CD4-positive, alpha-beta T cell treated with Interleukin-15 for 4 hours (primary cell): ENCODE measurements around the gene CACUL1.

ENCODE experiments used
- DNase-seq: peaks from one replicate; pipeline ENCODE4 v3.0.0-alpha.2; 2020; ENCODE audit warnings: low spot score

The CACUL1 gene

DNA sequence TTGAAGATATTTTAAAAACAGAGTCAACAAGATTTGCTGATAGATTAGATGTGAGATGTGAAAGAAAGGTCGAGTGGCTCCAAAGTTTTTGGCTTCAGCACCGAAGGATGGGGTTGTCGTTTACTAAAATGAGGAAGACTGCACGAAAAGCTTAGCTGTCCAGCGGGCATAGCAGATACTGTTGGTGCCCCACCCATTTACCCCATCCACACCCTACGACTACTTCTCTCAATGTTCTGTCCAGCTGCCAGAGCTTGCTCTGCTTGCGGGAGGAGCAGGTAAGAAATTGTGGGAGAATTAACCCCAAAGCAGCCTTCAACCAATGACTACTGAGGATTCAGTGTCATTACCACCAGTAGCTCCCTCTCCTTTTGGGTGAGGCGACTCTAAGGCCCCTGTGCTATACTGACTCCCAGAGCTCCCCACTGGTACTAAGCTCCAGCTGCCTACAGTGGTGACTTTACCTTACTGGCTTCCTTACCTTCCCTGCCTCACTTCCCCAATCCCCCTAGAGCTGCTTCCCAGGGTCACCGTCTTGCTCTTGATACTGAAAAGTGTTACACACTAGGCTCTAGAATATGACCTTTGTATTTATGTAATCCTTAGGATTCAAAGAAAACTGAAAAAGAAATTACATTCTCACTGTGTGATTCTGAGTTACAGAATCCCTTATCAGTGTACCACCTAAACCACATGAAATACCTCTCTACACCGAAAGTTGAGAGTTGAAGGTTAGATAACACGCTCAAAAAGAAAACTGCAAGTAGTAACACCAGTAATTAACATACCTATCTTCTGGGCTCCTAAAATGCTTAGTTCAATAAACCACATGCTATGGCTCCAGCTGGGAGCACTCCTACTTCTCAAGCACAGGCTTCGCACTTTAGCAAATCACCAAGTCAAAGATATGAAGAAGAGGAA, 22.3 kb downstream of the CACUL1 start:
- peak; percentile 22 for DNase-seq

DNA sequence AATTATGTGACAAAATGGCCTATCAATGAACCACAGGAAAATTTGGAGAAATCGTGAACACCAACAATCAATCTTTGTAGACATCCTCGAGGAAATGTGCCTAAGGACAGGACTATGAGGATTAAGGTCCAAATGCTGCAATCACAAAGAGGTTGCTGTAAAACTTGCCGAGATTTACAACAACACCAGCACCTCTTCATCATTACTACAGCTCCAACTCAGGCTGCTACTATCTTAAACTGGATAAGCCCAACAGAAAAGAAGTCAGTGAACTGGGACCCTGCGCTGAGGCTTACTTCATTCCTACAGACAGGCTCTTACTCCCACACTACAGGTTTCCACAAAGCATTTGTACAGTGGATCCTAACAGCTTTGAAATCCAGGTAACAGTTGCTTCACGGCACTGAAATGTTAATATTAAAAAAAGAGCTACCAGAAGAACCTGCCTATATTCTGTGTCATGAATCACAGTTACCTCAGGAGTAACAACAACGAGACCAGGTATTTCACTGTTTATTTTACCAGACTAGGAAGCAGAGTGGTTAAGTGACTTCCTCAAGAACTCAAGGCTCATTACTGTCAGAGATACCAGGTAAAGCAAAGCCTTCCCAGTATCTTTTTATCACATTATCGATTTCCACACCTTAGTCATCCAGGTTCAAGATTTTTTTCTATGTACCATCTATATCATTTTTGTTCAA, 23.9 kb downstream of the CACUL1 start:
- peak; percentile 29 for DNase-seq

DNA sequence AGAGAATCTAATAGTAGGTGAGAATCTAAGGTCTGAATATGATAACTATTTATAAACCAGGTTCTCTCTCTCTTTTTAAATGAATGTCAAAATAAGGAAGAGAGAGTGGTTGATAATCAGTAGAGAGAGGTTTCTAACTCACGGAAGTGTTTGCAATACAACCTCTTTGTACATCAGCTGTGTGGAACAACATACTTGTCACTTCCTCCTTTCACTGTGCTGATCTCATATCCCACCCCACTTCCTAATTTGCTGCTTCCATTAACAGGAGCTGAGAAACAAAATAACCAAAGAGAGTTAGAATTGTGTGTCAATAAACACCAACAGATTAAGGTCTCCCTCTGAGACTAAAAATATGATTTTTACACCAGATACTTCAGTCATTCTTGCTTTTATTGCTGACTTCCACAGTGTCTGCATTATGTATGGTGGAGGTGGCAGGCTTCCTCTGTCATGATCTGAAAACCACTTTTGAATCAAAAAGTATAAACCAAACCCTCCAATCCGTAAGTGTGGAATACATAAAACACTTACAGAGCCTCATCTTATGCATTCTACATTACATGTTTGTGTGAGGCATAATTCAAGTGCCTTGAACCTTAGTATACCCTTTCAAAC, 25.0 kb downstream of the CACUL1 start:
- peak; percentile 25 for DNase-seq

DNA sequence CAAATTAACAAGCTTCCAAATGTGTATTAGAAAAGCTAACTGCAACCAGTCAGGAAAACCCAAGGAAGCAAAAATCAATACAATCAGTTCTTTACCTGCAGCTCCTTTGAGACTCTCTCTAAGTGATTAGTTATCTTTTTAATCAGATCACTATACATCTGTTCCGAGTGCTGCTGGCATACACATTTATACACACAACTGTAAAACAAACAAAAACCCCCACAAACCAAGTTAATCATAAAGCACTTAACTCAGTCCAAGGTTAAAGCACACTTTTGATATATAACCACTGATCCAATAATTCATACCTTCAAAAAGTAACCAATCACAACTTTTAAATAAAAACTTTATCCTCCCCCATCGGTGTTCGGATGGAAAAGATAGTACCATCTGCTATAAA, 25.6 kb downstream of the CACUL1 start:
- DNase-seq = no peak

DNA sequence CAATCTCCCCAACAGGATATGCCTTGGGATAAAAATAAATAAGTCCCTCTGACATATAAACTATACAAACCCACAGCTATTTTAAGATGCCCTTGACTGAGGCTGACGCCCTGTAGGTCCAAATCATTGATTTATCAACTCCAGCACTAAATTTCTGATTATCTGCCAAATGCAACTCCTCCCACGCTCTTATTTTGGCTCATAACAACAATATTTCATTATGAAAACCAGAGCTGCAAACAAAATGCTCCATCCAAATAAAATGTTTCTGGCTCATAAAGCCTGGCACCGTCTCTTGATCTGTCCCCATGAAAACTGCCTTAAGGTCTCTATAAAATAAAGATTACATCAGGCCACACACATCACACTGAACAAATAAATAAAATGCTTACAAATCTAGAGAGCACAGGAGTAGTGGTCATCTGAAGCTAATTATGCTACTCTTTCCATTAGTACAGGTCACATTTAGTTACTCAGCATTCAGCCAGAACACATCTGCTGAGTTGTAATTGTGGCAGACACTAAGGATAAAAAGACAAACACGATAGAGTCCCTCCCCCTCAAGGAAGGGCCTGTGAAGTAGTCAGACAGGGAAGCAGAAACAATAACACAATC, 28.8 kb downstream of the CACUL1 start:
- DNase-seq = no peak

DNA sequence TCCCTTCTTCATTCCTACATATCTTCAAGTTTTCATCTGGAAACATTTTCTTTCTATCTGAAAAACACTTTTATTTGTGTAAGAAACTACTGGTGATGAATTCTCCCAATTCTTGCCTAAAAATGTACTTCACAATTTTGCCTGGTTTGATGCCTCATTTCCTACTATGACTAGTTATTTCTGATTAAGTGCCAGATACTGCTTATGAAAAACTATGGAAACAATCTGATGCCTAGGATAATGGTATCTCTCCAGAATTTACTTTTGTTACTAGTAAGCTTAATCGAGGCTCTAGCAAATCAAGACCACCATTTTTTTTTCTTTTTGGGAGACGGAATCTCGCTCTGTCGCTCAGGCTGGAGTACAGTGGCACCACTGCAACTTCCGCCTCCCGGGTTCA, 31.3 kb downstream of the CACUL1 start:
- DNase-seq = no peak

DNA sequence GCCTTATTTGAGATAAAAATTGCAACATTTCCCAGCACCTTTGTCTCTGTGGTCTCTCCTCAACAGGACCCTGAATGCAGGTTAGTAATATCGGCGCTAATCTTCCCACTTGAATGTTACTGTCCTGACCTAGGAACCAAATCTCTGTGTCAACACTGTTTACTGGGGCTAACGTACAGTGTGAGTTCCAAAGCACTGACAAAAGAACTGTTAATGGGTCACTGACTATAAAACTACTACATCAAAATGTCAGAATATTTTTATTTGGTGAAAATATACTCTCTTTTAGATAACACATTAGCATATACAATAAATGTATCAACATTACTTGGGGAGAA, 33.3 kb downstream of the CACUL1 start:
- no peak for DNase-seq

DNA sequence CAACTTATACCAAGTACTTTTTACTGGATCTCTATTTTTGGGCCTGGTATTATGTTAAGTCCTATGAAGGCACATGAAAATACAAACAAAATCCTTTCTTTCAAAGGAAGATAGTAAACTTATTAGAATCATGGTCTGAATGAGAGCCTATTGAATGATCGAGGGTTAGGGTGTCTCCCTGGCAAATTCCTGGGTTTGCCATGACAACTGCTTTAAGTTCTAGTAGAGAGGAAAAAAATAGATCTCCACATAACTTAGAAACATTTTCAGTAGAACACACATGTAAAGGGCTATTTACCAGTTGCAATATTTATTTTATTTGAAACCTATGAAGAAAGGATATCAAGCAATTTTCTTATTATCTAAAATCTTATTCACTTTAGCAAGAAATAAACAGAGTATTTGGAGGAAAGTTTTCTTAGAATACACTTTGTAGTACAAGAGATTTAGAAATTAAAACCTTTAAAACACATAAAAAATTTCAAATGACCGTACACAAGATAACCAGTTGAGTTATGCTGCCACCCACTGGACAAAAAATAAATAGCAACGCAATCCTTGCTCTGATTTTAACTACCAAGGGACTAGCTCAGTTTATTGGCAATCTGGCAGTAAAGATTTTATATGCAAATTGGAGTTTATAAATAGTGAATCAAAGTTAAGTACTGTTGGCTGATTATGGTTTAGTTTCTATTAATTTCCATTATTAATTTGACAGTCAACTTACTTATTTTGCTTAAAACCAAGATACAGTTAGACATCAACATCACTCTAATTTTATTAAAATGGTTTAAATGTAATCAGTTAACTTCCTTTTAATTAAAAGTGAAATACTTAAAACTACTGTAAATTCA, 33.9 kb downstream of the CACUL1 start:
- DNase-seq = peak; percentile 74

DNA sequence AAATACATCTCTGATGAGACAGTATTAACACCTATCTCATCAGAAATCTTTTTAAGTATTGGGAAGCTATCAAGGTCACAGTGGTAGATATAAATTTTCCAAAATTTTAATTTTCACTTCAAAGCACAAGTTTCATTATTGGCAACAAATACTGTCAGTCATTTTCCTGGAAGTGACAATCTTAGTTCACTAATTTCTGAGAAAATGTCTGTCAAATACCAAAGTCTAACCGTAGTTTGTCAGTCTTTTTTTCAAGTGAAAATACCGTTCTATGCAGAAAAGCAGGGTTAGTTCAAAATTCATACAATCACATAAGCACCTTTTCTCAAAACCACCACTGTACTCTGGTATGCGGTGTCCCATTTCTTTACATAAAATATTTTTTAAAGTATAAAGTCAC, 40.4 kb downstream of the CACUL1 start:
- no peak for DNase-seq

DNA sequence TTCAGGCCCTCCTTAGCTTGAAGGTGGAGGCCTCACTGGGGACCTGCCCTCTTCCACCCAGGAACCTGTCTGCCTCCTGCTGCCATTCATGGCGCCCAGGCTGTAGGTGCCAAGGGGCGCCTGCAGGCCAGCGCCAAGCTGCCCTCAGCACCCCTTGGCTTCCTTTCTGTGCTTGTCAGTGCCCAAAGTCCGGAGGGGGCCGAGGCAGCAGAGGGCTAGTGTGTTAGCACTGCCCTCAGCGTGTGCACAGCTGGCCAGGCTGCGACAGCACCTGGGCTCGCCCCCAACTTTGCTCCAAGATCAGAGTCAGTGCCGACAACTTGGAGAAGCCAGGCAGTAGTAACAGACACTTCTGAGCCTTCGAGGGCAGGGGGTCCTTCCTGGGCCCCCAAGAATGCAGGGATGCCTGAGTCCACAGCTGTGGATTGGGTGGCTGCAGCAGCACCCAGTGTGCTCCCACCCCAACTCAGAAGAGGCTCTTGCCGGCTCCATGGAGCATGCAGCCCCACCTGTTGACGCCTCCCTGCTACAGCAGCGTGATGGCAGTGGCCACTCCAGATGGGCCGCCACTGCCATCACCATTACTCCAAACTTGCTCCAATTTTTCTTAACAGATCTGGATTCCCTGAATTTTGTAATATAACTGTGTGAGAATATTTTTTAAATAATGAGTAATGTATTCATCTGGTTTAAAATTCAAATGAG, 41.7 kb downstream of the CACUL1 start:
- no peak for DNase-seq

DNA sequence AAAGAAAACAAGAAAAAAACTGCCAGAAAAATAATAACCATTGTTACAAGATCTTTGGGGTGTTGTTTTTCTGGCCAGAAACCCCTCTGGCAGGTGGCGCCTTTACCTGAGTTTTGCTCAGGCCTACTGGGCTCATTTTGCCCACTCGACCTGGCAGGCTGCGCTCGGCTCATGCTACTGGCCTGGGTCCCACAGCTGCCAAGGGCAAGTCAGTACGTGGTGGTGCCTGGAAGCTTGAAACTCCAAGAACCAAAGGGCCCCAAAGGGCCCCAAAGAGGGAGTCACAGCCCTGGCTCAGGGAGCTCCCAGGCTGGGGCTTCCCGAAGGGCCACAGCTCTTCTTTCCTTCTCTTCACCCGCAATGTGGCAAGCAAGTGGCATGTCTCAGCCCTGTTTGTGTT, 42.7 kb downstream of the CACUL1 start:
- DNase-seq = no peak

DNA sequence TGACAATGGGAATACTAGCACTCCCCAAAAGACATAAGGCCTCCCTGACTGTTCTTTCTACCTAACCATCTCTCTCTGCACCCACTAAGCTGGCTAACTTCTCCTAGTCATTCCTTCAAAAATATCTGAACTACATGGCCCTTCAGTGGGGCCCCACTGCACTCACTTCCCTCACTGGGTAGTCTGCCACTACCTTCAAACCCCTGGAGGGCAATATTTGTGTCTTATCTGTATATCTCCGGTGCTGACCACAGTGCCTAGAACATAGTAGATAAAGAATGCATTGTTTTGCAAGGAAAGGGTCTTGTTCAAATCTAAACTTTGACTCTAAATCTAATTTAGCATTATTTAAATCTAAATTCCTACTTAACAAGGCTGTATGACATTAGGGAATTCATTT, 44.3 kb downstream of the CACUL1 start:
- no peak for DNase-seq

DNA sequence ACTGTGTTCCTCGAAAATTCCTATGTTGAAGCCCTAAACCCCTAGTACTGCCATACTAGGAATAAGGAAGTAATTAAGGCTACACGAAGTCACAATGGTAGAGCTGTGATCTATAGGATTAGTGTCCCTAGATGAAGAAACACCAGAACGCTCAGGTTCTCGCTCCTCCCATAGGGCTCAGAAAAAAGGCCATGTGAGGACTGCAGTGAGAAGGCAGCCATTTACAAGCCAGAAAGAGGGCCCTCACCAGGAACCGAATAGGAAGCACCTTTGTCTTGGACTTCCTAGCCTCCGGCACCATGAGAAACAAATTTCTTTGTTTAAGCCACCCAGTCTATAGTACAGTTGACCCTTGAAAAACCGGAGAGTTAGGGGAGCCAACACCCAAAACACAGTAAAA, 46.2 kb downstream of the CACUL1 start:
- no peak for DNase-seq

DNA sequence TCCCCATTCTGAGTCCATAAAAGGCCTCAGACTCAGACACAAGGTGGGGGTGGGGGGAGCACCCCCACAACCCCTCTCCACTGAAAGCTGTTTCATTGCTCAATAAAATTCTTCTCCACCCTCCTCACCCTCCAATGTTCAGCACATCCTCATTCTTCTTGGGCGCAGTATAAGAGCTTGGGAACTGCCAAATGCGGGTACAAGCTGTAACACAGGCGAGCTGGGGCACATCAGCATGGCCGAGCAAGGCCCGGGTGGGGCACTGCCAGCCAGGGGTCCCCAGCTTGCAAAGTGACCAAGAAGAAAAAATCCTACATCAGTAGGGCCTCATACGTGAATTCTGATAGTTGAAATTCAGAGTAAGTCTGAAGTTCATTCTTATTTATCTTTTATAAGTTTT, 50.1 kb downstream of the CACUL1 start:
- no peak for DNase-seq

DNA sequence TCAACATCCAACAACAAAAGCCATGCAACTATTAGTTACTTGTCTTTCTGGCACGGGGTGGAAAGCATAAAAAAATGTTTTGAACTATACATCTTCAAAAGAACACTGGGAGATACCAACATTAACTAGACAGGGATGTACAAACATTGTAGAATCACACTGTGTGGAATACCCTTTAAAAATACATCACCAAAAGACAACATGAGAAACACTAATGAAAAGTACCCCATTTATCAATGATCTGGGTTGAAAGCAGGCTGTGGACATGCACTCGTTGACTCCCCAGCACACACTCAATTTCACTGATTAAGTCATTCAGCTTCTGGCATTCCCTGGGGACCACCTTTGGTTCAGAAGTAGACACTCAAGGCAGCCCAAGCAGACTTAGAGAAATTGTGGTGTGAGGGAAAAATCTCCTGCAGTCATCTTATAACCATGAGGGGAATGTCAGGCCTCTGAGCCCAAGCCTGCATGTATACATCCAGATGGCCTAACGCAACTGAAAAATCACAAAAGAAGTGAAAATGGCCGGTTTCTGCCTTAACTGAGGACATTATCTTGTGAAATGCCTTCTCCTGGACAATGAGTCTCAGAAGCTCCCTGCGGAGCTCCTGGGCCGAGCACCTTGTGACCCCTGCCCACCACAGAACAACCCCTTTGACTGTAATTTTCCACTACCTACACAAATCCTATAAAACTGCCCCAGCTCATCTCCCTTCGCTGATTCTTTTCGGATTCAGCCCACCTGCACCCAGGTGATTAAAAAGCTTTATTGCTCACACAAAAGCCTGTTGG, 53.0 kb downstream of the CACUL1 start:
- DNase-seq = no peak

DNA sequence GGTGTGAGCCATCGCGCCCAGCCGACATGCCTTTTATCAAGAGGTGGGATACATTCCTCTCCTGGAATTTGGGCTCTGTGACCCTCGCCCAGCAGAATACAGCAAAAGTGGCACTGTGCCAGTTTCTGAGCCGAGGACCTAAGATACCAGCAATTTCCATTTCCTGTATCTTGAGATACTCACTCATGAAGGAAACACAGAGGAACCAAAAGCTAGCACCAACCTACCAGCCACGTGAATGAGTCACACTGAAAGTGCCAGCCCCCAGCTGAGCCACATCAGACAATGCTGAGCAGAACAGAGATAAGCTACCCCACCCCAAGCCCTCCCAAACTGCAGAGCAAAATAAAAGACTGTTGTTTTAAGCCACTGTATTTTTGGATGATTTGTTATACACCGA, 56.3 kb downstream of the CACUL1 start:
- peak; percentile 89 for DNase-seq

DNA sequence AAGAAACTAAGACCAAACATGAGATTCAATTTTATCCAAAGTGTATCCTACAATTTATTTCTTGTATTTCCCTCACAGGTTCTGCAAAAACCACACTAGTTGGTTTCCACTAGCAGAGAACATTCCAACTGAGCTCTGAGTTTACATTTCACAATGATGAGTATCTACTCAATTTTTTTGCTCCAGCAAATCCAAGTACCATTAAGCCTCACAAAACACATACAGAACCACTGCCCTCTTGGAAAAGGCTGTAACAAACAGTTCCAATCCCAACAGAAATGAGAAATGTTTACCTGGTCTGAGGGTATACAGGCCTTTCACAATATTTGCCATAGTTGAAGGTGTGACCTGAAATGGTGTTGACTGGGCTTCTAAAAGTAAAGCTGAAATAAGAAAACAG, 59.9 kb downstream of the CACUL1 start:
- no peak for DNase-seq

DNA sequence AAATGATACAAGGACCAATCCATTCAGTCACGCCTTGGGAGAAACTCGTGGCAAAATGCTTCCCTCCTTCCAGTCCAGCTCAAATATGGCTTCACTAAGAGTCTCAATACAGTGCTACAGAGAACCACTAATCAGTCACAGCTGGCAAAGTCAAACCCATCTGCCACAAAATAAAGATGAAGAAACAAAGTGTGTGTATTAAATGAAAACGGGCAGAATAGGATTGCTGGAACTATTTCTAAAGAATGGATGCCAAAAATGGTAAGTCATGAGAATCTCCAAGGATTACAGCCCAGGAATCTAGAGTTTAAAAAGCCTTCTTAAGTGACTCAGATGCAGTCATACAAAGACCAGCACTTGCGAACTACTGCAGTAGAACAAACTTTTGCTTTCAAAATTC, 61.9 kb downstream of the CACUL1 start:
- DNase-seq = no peak

DNA sequence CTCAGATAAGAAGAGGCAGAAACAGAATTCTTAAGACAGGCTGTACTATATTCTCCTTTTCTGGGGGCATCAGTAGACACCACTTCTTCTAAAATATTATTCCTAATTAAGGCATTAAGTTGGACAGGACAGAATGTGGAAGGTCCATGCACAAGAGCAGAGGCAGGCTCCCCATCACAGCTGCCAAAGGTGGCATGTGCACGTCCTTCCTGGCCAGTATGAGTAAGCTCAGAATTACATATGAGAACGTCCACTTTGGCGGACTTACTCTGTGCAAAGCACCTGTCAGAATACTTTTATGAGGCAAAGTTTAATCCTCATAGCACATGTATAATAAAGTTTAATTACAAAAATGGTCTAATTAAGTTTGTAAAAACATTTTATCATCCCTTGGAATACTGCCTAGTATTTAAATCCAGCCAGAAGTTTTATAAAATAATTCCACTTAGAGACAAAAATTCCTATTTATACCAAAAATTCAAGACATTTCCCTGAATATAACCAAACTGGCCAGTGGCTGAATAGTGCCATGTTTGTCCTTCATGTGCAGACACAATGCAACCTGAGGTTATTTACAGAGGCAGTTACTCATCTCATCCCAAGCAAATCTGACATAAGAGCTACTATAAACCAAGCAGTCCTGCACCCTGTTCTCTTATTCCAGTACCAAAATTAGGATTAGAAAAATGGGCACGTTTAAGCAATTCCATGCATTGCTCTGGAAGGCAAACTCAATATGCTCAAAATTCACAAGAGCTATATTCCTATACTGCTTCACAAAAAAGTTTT, 65.5 kb downstream of the CACUL1 start:
- DNase-seq = no peak

DNA sequence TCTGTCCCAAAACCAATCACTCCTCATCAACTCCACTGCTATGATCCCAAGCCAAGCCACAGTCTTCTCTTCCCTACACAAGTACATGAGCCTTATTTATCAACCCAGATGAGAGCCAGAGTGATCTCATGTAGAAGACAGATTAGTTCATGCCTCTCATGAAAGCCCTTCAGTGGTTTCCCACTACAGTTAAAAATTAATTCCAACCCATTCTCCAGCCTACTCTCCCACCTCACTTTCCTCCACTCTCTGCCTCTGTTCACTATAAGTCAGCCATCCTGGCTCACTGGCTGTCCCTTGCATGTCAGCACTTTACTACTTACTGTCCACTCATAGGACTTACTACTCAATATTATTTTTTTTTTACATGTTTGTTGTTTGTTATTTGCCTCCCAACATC, 67.3 kb downstream of the CACUL1 start:
- no peak for DNase-seq
